Pancreas (tissue), 10 donors: ENCODE data around the gene MRPS34. TPM values are rescaled to one million over a fixed set of nuclear protein-coding genes. Genes with fewer than 3 reads are reported as not detected.
"Not testable (repeated sequence)": the region's sequence is repeated elsewhere in the genome, so short reads cannot be mapped to it uniquely, and the experiment has no call there.

ENCODE experiments used
- ATAC-seq, 4 donors: fragments of 200-7000 bp; cut with Tn5 transposase; one replicate each; pipeline versions ENCODE4 v1.8.0 to v1.9.1; 2020; ENCODE audit warnings: mild to moderate bottlenecking in 4 of 4, moderate library complexity in 4 of 4
- DNase-seq, 6 donors: peaks; one replicate each; pipeline ENCODE4 v3.0.0-alpha.2; 2020
- FAIRE-seq: peaks from 2 replicates; lab custom pipeline; 2012; peaks lifted over from hg19 to GRCh38; lab: Jason Lieb, UNC
- H3K27ac ChIP-seq, 4 donors: fragments of 200-600 bp; sonication (generic); 1 replicate in 3 of 4; 2 replicates in 1 of 4; pipeline versions ENCODE4 v1.5.0 to v1.8.0; 2020
- H3K27me3 ChIP-seq, 4 donors: fragments of 200-600 bp; one replicate each; pipeline ENCODE4 v1.8.0; 2021
- H3K36me3 ChIP-seq, 3 donors: fragments of 200-600 bp; sonication (generic) in 1 of 3; one replicate each; pipeline versions ENCODE4 v1.5.0 to v1.8.0; 2020 to 2021
- H3K4me1 ChIP-seq, 3 donors: fragments of 200-600 bp; one replicate each; pipeline ENCODE4 v1.8.0; 2021
- H3K4me3 ChIP-seq, 4 donors: fragments of 200-600 bp; sonication (generic) in 2 of 4; one replicate each; pipeline versions ENCODE4 v1.5.0 to v1.8.0; 2020 to 2021
- H3K9me3 ChIP-seq, 4 donors: fragments of 200-600 bp; one replicate each; pipeline ENCODE4 v1.8.0; 2021
- CTCF ChIP-seq, 4 donors: fragments of 200-600 bp; sonication (generic) in 3 of 4; IDR thresholded peaks; one replicate each; pipeline versions ENCODE4 v1.5.0 to v1.8.0; 2021; ENCODE audit warnings: antibody characterized with exemption in 4 of 4
- WGBS, 2 donors: extraction: QIAGEN DNeasy Blood & Tissue Kit; methylation state at CpG; one replicate each; pipeline ENCODE4 v1.1.7; 2013; 5-methylcytosine and 5-hydroxymethylcytosine counted together
- intact Hi-C, 3 donors: fragments of 100-400 bp; cut with DNase I; formaldehyde crosslinking; loops; one replicate each; pipeline versions ENCODE4 v1.11.1 to v1.14.2; 2022
- polyA plus RNA-seq, 2 donors: library from polyadenylated mRNA; stranded (reverse); fragments of 200-250 nt; gene quantifications; one replicate each; pipeline ENCODE4 v1.2.3, GENCODE V29; 2013
- total RNA-seq, 6 donors: library from RNA; stranded (reverse); fragmentation: NEBNext Ultra II Directional in 4 of 6; extraction: Animal tissue kit (Norgen Biotek cat#: 25700) in 4 of 6; gene quantifications; one replicate each; pipeline versions ENCODE4 v1.2.1 to v1.2.4, GENCODE V29; 2021 to 2023
- donor health status: healthy with polysubstance abuse.
- donor health status: DM: no; HTN: no; CAD: no; lungs with moderate emphysema.
- donor health status: DM: no; HTN: no; CAD: no.
- donor health status: control.
- donor health status: control.
- donor health status: Bipolar disorder and iron deficiency.
- donor health status: DM: yes; HTN: yes; CAD: no.
- donor health status: DM: no; HTN: no; CAD: no.
- donor health status: DM: no; HTN: no; CAD: no.
- donor health status: DM: yes; HTN: yes; CAD: no.

MRPS34 gene
- total and polyA plus RNA-seq, 8 donors, result 42.4 to 84.1 (median 58.3) TPM

GRCh38 chr16:1810106-1810505 lies 37.2 kb upstream of the MRPS34 start:
- FAIRE-seq (no peak), ATAC-seq (no peak), DNase-seq (peak in 1 of 6 donors; percentile 35)
- no peaks in the 10 kb centered on the region for H3K9me3 ChIP-seq
- intact Hi-C loops, result no loop called here
- H3K27ac ChIP-seq, result no peak overlapping the region
- TF ChIP-seq CTCF (IDR thresholded peaks at IDR 0.05), result no peak
- no peak overlapping the region for H3K4me3 ChIP-seq
- H3K36me3 ChIP-seq, result peaks cover 0 to 22% (median 16%) of the 10 kb centered on the region in 3 donors
- H3K27me3 ChIP-seq, result no peaks in the 10 kb centered on the region
- no peaks in the 10 kb centered on the region for H3K4me1 ChIP-seq
- WGBS, 2 donors, result 94 to 95% methylated on average over 16 of the region's 16 CpGs

- Histone ChIP-seq H3K4me1 (no peaks in the 10 kb centered on the region), H3K4me3 (no peak overlapping the region), H3K27ac (no peak overlapping the region), H3K27me3 (no peaks in the 10 kb centered on the region), H3K9me3 (no peaks in the 10 kb centered on the region), H3K36me3 (peaks cover 0 to 22% (median 16%) of the 10 kb centered on the region in 3 donors)
- WGBS, 2 donors, result 81 to 83% methylated on average over 25 to 28 of the region's 28 CpGs
- no peak for TF ChIP-seq CTCF (IDR thresholded peaks at IDR 0.05)
- intact Hi-C loops, result no loop called here
- DNase-seq (peak in 1 of 6 donors; percentile 60), FAIRE-seq (no peak), ATAC-seq (no peak)
Measured at GRCh38 chr16:1809281-1809801, 36.4 kb upstream of the MRPS34 start.

GRCh38 chr16:1808691-1809090 lies 35.8 kb upstream of the MRPS34 start:
- DNase-seq (peak in 1 of 6 donors; percentile 55), FAIRE-seq (no peak), ATAC-seq (no peak)
- intact Hi-C loops, result no loop called here
- Histone ChIP-seq H3K36me3 (peaks cover 0 to 22% (median 16%) of the 10 kb centered on the region in 3 donors), H3K9me3 (no peaks in the 10 kb centered on the region), H3K4me3 (no peak overlapping the region), H3K4me1 (no peaks in the 10 kb centered on the region), H3K27ac (no peak overlapping the region), H3K27me3 (no peaks in the 10 kb centered on the region)
- no peak for TF ChIP-seq CTCF (IDR thresholded peaks at IDR 0.05)
- WGBS, 2 donors, result 78 to 86% methylated on average over 18 of the region's 18 CpGs

GRCh38 chr16:1807626-1808025 lies 34.7 kb upstream of the MRPS34 start:
- TF ChIP-seq CTCF (IDR thresholded peaks at IDR 0.05), result no peak
- intact Hi-C loops, result no loop called here
- no peak overlapping the region for H3K4me3 ChIP-seq
- ATAC-seq, result no peak
- H3K27me3 ChIP-seq, result no peaks in the 10 kb centered on the region
- FAIRE-seq, result no peak
- DNase-seq, result peak in 1 of 6 donors; percentile 40
- peaks cover 0 to 22% (median 13%) of the 10 kb centered on the region in 3 donors for H3K36me3 ChIP-seq
- H3K4me1 ChIP-seq, result no peaks in the 10 kb centered on the region
- no peak overlapping the region for H3K27ac ChIP-seq
- no peaks in the 10 kb centered on the region for H3K9me3 ChIP-seq
- WGBS, 2 donors, result 86 to 89% methylated on average over 10 of the region's 10 CpGs

- no peak for FAIRE-seq
- intact Hi-C loops, result no loop called here
- no peak for ATAC-seq
- Histone ChIP-seq H3K27me3 (no peaks in the 10 kb centered on the region), H3K4me3 (no peak overlapping the region), H3K36me3 (no peaks in the 10 kb centered on the region), H3K4me1 (no peaks in the 10 kb centered on the region), H3K9me3 (no peaks in the 10 kb centered on the region), H3K27ac (no peak overlapping the region)
- DNase-seq, result no peak
- WGBS, 2 donors, result 81 to 83% methylated on average over 10 of the region's 10 CpGs
- TF ChIP-seq CTCF (IDR thresholded peaks at IDR 0.05), result no peak
Measured at GRCh38 chr16:1800701-1801100, 27.8 kb upstream of the MRPS34 start.

- ATAC-seq, intact Hi-C loops, H3K27me3 ChIP-seq, H3K9me3 ChIP-seq, H3K36me3 ChIP-seq, H3K4me3 ChIP-seq, FAIRE-seq, DNase-seq, H3K27ac ChIP-seq, H3K4me1 ChIP-seq: not testable (repeated sequence)
- WGBS, 2 donors, result 73 to 85% methylated on average over 5 of the region's 5 CpGs
Measured at GRCh38 chr16:1799263-1799662, 26.3 kb upstream of the MRPS34 start.
